OCI-LY3 (cell line): ENCODE measurements around the gene RSBN1L.

Source experiments
- H2AFZ ChIP-seq: fragments of 200-600, 300-600 bp; shearing (Covaris generic); 2 replicates; pipeline ENCODE4 v1.6.0; 2014; ENCODE audit warnings: antibody characterized with exemption, low read depth, low read length
- H3K27ac ChIP-seq: fragments of 200-600, 300-600 bp; sonication (generic); 2 replicates; pipeline ENCODE4 v1.5.1; 2014; ENCODE audit warnings: mild to moderate bottlenecking, low read length, moderate library complexity, mixed read lengths
- H3K27me3 ChIP-seq: fragments of 200-600, 300-600 bp; sonication (generic); 2 replicates; pipeline ENCODE4 v1.6.1; 2014; ENCODE audit warnings: low read depth, low read length, mixed read lengths
- H3K36me3 ChIP-seq: fragments of 200-600, 300-600 bp; sonication (generic); replicated peaks from 2 replicates; pipeline ENCODE3; 2014; ENCODE audit warnings: low read depth, low read length, mixed read lengths
- H3K4me1 ChIP-seq: fragments of 300-600, 200-600 bp; sonication (generic); 2 replicates; pipeline ENCODE4 v1.6.1; 2014; ENCODE audit warnings: low read length, mixed read lengths
- H3K4me2 ChIP-seq: fragments of 200-600, 300-600 bp; sonication (generic); 2 replicates; pipeline ENCODE4 v1.6.1; 2014; ENCODE audit warnings: low read length, mixed read lengths
- H3K4me3 ChIP-seq: fragments of 300-600, 200-600 bp; sonication (generic); 2 replicates; pipeline ENCODE4 v1.5.1; 2014; ENCODE audit warnings: antibody characterized with exemption, mild to moderate bottlenecking, low read length, moderate library complexity
- H3K79me2 ChIP-seq: fragments of 300-600, 200-600 bp; shearing (Covaris generic); 2 replicates; pipeline ENCODE4 v1.6.1; 2014; ENCODE audit warnings: mild to moderate bottlenecking, low read length, mixed read lengths
- H3K9ac ChIP-seq: fragments of 300-600, 200-600 bp; shearing (Covaris generic); 2 replicates; pipeline ENCODE4 v1.6.0; 2014; ENCODE audit warnings: mild to moderate bottlenecking, low read length, moderate library complexity
- H3K9me3 ChIP-seq: fragments of 200-600, 300-600 bp; shearing (Covaris generic); 2 replicates; pipeline ENCODE4 v1.6.1; 2014; ENCODE audit warnings: low read length, mixed read lengths; ENCODE audit not compliant: insufficient read depth
- H4K20me1 ChIP-seq: fragments of 200-600, 300-600 bp; sonication (generic); 2 replicates; pipeline ENCODE4 v1.6.1; 2016; ENCODE audit warnings: low read length, mixed read lengths; ENCODE audit not compliant: insufficient read depth
- EZH2phosphoT487 ChIP-seq: fragments of 200-600 bp; shearing (Covaris generic); IDR thresholded peaks from 2 replicates; pipeline ENCODE4 v1.6.1; 2018; ENCODE audit warnings: antibody characterized with exemption, mixed run types, low read depth
- TF ChIP-seq, protein P1 (sequence below): fragments of 200-600, 300-600 bp; sonication (generic); IDR thresholded peaks from 2 replicates; pipeline ENCODE4 v1.5.1; 2014; ENCODE audit warnings: antibody characterized with exemption, low read length, low read depth

RSBN1L gene

DNA sequence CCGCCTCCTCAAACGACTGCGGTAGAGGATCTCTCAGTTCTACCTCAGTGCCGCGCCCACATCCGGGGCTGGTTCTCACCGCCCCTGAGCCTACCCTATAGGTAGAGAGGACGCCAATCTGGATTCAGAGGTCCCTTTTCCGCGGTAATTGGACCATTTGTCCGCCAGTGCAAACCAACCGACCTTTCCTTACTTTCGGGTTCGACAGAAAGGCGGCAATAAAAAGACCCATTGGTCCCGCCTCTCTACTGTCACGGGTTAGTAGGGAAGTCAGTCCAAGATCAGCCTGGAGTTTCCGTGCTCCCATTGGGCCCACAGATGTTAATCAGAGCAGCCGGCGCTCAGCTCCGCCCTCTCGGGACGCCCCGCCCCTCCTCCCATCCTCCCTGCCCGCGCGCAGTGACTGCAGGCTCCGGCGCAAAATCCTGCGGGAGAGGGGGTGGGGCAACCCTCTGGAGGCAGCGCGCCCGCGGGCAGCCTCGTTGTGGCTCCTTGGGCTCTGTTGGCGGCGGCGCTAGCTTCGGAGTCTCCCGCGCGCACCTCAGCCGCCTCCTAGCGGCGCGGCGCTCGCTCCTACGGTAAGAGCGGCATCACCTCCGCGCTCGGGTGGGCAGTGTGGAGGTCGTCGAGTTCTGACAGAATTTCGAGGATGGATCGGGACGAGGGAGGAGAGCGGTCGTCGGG lies 102.3 kb downstream of the RSBN1L start, which contains the start of the genes PHTF2 and TMEM60:
Gene PHTF2, plus strand, starts transcription at position 380 of the 684 bp plus-strand sequence.
Gene TMEM60, minus strand, starts transcription at position 41 of the 684 bp plus-strand sequence. CDS start 4,061 bp downstream, outside the sequence.
- peak within 1 kb of the TSS; percentile 90 for H3K4me2 ChIP-seq
- H3K9ac ChIP-seq = peak within 1 kb of the TSS; percentile 90
- no peaks in the 10 kb centered on the region for H3K27me3 ChIP-seq
- peaks cover 26% of the 10 kb centered on the region for H3K4me1 ChIP-seq
- H3K36me3 ChIP-seq = peaks cover 11% of the 10 kb centered on the region
- peak within 1 kb of the TSS; percentile 96 for H3K4me3 ChIP-seq
- peak within 1 kb of the TSS; percentile 91 for H2AFZ ChIP-seq
- peaks cover 21% of the 10 kb centered on the region; the same call in 1 of the 2 replicates for H4K20me1 ChIP-seq
- no peaks in the 10 kb centered on the region for H3K9me3 ChIP-seq
- peak within 1 kb of the TSS; percentile 65 for H3K27ac ChIP-seq
- H3K79me2 ChIP-seq = peaks cover 47% of the 10 kb centered on the region
- no peak for TF ChIP-seq EZH2phosphoT487
- TF ChIP-seq, protein P1, sequence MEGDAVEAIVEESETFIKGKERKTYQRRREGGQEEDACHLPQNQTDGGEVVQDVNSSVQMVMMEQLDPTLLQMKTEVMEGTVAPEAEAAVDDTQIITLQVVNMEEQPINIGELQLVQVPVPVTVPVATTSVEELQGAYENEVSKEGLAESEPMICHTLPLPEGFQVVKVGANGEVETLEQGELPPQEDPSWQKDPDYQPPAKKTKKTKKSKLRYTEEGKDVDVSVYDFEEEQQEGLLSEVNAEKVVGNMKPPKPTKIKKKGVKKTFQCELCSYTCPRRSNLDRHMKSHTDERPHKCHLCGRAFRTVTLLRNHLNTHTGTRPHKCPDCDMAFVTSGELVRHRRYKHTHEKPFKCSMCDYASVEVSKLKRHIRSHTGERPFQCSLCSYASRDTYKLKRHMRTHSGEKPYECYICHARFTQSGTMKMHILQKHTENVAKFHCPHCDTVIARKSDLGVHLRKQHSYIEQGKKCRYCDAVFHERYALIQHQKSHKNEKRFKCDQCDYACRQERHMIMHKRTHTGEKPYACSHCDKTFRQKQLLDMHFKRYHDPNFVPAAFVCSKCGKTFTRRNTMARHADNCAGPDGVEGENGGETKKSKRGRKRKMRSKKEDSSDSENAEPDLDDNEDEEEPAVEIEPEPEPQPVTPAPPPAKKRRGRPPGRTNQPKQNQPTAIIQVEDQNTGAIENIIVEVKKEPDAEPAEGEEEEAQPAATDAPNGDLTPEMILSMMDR = peak; percentile 49

- Histone ChIP-seq H3K4me2 (peak overlapping the region; percentile 86), H3K4me3 (peak overlapping the region; percentile 96), H3K9ac (peak overlapping the region; percentile 90), H3K27ac (peak overlapping the region; percentile 65), H3K4me1 (peaks cover 26% of the 10 kb centered on the region), H3K36me3 (peaks cover 4% of the 10 kb centered on the region), H3K79me2 (peaks cover 51% of the 10 kb centered on the region), H2AFZ (peak overlapping the region; percentile 91; the same call in 1 of the 2 replicates), H3K27me3 (no peaks in the 10 kb centered on the region), H4K20me1 (peaks cover 21% of the 10 kb centered on the region; the same call in 1 of the 2 replicates), H3K9me3 (no peaks in the 10 kb centered on the region)
- TF ChIP-seq EZH2phosphoT487 = no peak
- TF ChIP-seq, protein P1 = no peak
Observed at GRCh38 chr7:77799078-77799964, 103.1 kb downstream of the RSBN1L start.

GRCh38 chr7:77800158-77800557 lies 103.9 kb downstream of the RSBN1L start:
- peak overlapping the region; percentile 86 for H3K4me2 ChIP-seq
- H3K36me3 ChIP-seq = peaks cover 9% of the 10 kb centered on the region
- H3K4me1 ChIP-seq = peaks cover 26% of the 10 kb centered on the region
- H3K27me3 ChIP-seq = no peaks in the 10 kb centered on the region
- peaks cover 21% of the 10 kb centered on the region; the same call in 1 of the 2 replicates for H4K20me1 ChIP-seq
- no peak overlapping the region for H3K27ac ChIP-seq
- peak overlapping the region; percentile 96 for H3K4me3 ChIP-seq
- H3K9ac ChIP-seq = peak overlapping the region; percentile 90
- TF ChIP-seq EZH2phosphoT487 = no peak
- TF ChIP-seq, protein P1 = no peak
- no peaks in the 10 kb centered on the region for H3K9me3 ChIP-seq
- H2AFZ ChIP-seq = no peak overlapping the region
- peaks cover 60% of the 10 kb centered on the region for H3K79me2 ChIP-seq

GRCh38 chr7:77800730-77801129 lies 104.5 kb downstream of the RSBN1L start:
- Histone ChIP-seq H3K4me2 (no peak overlapping the region), H3K4me1 (peaks cover 26% of the 10 kb centered on the region), H4K20me1 (peaks cover 21% of the 10 kb centered on the region; the same call in 1 of the 2 replicates), H3K9ac (no peak overlapping the region), H3K27ac (no peak overlapping the region), H3K36me3 (peaks cover 11% of the 10 kb centered on the region), H3K4me3 (no peak overlapping the region), H2AFZ (no peak overlapping the region), H3K79me2 (peaks cover 65% of the 10 kb centered on the region), H3K9me3 (no peaks in the 10 kb centered on the region), H3K27me3 (no peaks in the 10 kb centered on the region)
- TF ChIP-seq, protein P1 = no peak
- TF ChIP-seq EZH2phosphoT487 = no peak
